Measurements from ENCODE around the gene MCRIP1. TPM values are rescaled to one million over a fixed set of nuclear protein-coding genes. Genes with fewer than 3 reads are reported as not detected.

The MCRIP1 gene
- total RNA-seq, 1 donor from 2014 or later = 42.5 TPM

DNA sequence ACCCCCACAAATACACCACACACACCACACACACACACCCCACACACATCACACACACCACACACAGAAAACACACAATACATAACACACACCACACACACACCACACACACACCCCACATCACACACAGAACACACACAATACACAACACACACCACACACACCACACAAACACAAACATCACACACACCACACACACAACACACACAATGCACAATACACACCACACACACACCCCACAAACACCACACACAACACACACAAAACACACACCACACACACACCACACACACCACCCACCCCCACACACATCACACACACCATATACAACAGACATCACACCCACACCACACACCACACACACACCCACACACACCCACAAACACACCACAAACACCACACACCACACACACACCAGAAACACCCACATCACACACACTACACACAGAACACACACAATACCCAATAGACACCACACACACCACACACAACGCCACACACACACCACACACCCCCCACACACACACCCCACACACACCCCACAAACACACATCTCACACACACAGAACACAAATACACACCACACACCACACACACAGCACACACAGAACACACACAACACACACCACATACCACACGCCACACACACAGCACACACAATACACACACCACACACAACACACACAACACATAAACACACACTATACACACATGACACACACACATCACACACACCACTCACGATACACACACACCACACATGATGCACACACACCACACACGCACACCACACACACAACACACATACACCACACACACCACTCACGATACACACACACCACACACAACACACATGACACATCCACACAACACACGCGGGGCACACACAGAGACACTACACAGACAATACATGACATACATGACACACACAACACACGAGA lies 40.1 kb downstream of the MCRIP1 start:
- DNase-seq (ENCODE audit: low spot score) = no peak
- Mint-ChIP-seq H3K9me3 (no peaks in the 10 kb centered on the region), H3K4me3 (ENCODE audit: low read depth) (no peak overlapping the region), H3K4me1 (ENCODE audit: low read depth) (no peaks in the 10 kb centered on the region), H3K27me3 (ENCODE audit: low read depth) (no peaks in the 10 kb centered on the region), H3K27ac (no peak overlapping the region), H3K36me3 (ENCODE audit: low read depth) (no peaks in the 10 kb centered on the region)
- intact Hi-C loops (cut with micrococcal nuclease) = no loop called here

Other genes with a start within 250 kb of the MCRIP1 start
- 128 and 138 TPM in 2 replicates for gene NPLOC4, start 196.2 kb downstream of the MCRIP1 start, total RNA-seq
- gene TSPAN10, start 196.1 kb downstream of the MCRIP1 start, total RNA-seq = 0.30 and 0.44 TPM in 2 replicates
- 11.1 and 15.4 TPM in 2 replicates for gene PDE6G, start 176.7 kb downstream of the MCRIP1 start, total RNA-seq
- gene OXLD1, start 166.7 kb downstream of the MCRIP1 start, total RNA-seq = 51.3 and 52.7 TPM in 2 replicates
- 50.8 and 51.7 TPM in 2 replicates for gene CCDC137, start 166.6 kb downstream of the MCRIP1 start, total RNA-seq
- gene ARL16, start 149.5 kb downstream of the MCRIP1 start, total RNA-seq = 33.3 and 35.0 TPM in 2 replicates
- gene HGS, start 149.3 kb downstream of the MCRIP1 start, total RNA-seq = 130 and 134 TPM in 2 replicates
- 175 and 179 TPM in 2 replicates for gene MRPL12, start 129.9 kb downstream of the MCRIP1 start, total RNA-seq
- 36.4 and 39.5 TPM in 2 replicates for gene SLC25A10, start 121.0 kb downstream of the MCRIP1 start, total RNA-seq
- gene GCGR, start 29.1 kb downstream of the MCRIP1 start, total RNA-seq = not detected in 2 replicates
- gene PPP1R27, start 1.8 kb upstream of the MCRIP1 start, total RNA-seq = not detected in 2 replicates
- 545 and 603 TPM in 2 replicates for gene P4HB, start 27.2 kb upstream of the MCRIP1 start, total RNA-seq
- gene ARHGDIA, start 38.0 kb upstream of the MCRIP1 start, total RNA-seq = 713 and 715 TPM in 2 replicates
- 237 and 240 TPM in 2 replicates for gene ALYREF, start 58.3 kb upstream of the MCRIP1 start, total RNA-seq
- 108 and 119 TPM in 2 replicates for gene ANAPC11, start 58.4 kb upstream of the MCRIP1 start, total RNA-seq
- 0.28 and 0.39 TPM in 2 replicates for gene NPB, start 68.9 kb upstream of the MCRIP1 start, total RNA-seq
- 51.5 and 51.7 TPM in 2 replicates for gene PCYT2, start 78.1 kb upstream of the MCRIP1 start, total RNA-seq
- gene SIRT7, start 84.9 kb upstream of the MCRIP1 start, total RNA-seq = 50.2 and 55.7 TPM in 2 replicates
- 30.3 and 31.8 TPM in 2 replicates for gene MAFG, start 94.4 kb upstream of the MCRIP1 start, total RNA-seq
- gene PYCR1, start 104.0 kb upstream of the MCRIP1 start, total RNA-seq = 99.9 and 105 TPM in 2 replicates
- gene MYADML2, start 113.9 kb upstream of the MCRIP1 start, total RNA-seq = not detected in 2 replicates
- gene NOTUM, start 127.9 kb upstream of the MCRIP1 start, total RNA-seq = 1.2 and 2.2 TPM in 2 replicates
- gene ASPSCR1, start 144.3 kb upstream of the MCRIP1 start, total RNA-seq = 32.9 and 33.8 TPM in 2 replicates
- gene CENPX, start 189.6 kb upstream of the MCRIP1 start, total RNA-seq = 88.3 and 91.9 TPM in 2 replicates
- 32.3 and 33.4 TPM in 2 replicates for gene LRRC45, start 190.0 kb upstream of the MCRIP1 start, total RNA-seq
- gene RAC3, start 198.4 kb upstream of the MCRIP1 start, total RNA-seq = 15.4 and 18.4 TPM in 2 replicates
- 138 and 145 TPM in 2 replicates for gene DCXR, start 204.4 kb upstream of the MCRIP1 start, total RNA-seq
- gene RFNG, start 218.5 kb upstream of the MCRIP1 start, total RNA-seq = 21.8 and 21.9 TPM in 2 replicates
- 103 TPM in 2 replicates for gene GPS1, start 218.6 kb upstream of the MCRIP1 start, total RNA-seq
- 154 and 179 TPM in 2 replicates for gene DUS1L, start 232.5 kb upstream of the MCRIP1 start, total RNA-seq